NCI-H146 (cell line): Measurements from ENCODE around the gene TCL1A.

Source experiments
- DNase-seq: peaks from one replicate; lab custom pipeline; 2025; lab: John Stamatoyannopoulos, UW

TCL1A gene

GRCh38 chr14:95677179-95677835, 36.6 kb downstream of the TCL1A start:
- no peak for DNase-seq

GRCh38 chr14:95675486-95675885, 38.4 kb downstream of the TCL1A start:
- peak; percentile 89 for DNase-seq

- no peak for DNase-seq
These were observed 39.3 kb downstream of the TCL1A start for GRCh38 chr14:95674613-95675012.

- DNase-seq = no peak
These were observed 45.6 kb downstream of the TCL1A start for GRCh38 chr14:95668235-95668772.

GRCh38 chr14:95667249-95667693, 46.7 kb downstream of the TCL1A start:
- peak; percentile 95 for DNase-seq

GRCh38 chr14:95666450-95666849, 47.5 kb downstream of the TCL1A start:
- no peak for DNase-seq

- DNase-seq = peak; percentile 1
These were observed 48.4 kb downstream of the TCL1A start for GRCh38 chr14:95665530-95665929.

- peak; percentile 43 for DNase-seq
These were observed 49.4 kb downstream of the TCL1A start for GRCh38 chr14:95664546-95664945.

- DNase-seq = no peak
These were observed 49.9 kb downstream of the TCL1A start for GRCh38 chr14:95664066-95664465.

- DNase-seq = no peak
These were observed 50.6 kb downstream of the TCL1A start for GRCh38 chr14:95663226-95663797.

- peak; percentile 85 for DNase-seq
These were observed 51.3 kb downstream of the TCL1A start for GRCh38 chr14:95662376-95663186.

GRCh38 chr14:95660651-95661515, 53.0 kb downstream of the TCL1A start:
- DNase-seq = no peak

- no peak for DNase-seq
These were observed 53.9 kb downstream of the TCL1A start for GRCh38 chr14:95659990-95660385.
